Fibroblast of the aortic adventitia (primary cell): ENCODE data around the gene PANK4. TPM values are rescaled to one million over a fixed set of nuclear protein-coding genes. Genes with fewer than 3 reads are reported as not detected.

Experiments used
- DNase-seq: peaks from one replicate; pipeline ENCODE4 v3.0.0-alpha.2; 2010; ENCODE audit warnings: low read depth
- H3K4me3 ChIP-seq: 2 replicates; pipeline ENCODE4 v1.5.1; 2011; ENCODE audit warnings: low read depth, mild to moderate bottlenecking, control low read depth, low read length, moderate library complexity
- CTCF ChIP-seq: IDR thresholded peaks from 2 replicates; pipeline ENCODE4 v1.5.1; 2011; ENCODE audit warnings: mild to moderate bottlenecking, low read length, control low read depth, inconsistent platforms; ENCODE audit not compliant: insufficient read depth
- total RNA-seq: library from RNA; depleted of rRNA; stranded (reverse); fragments of >200 nt; gene quantifications from 2 replicates; pipeline ENCODE4 v1.2.3, GENCODE V29; 2012; ENCODE audit warnings: low replicate concordance

Gene PANK4
- total RNA-seq, 1 donor = 22.8 TPM

GRCh38 chr1:2557482-2558400 lies 31.3 kb upstream of the PANK4 start:
- DNase-seq = no peak
- no peak for TF ChIP-seq CTCF
- peak overlapping the region; percentile 69 for H3K4me3 ChIP-seq

- peak overlapping the region; percentile 69 for H3K4me3 ChIP-seq
- TF ChIP-seq CTCF = peak; percentile 6
- no peak for DNase-seq
These were observed 30.5 kb upstream of the PANK4 start for GRCh38 chr1:2556678-2557481.

- peak; percentile 54 for DNase-seq
- peak within 1 kb of the TSS; percentile 69 for H3K4me3 ChIP-seq
- TF ChIP-seq CTCF = peak; percentile 33
These were observed 29.9 kb upstream of the PANK4 start, which contains the start of gene TNFRSF14 for GRCh38 chr1:2556277-2556677. TSS of gene TNFRSF14 (plus strand) at chr1:2556371. CDS start at chr1:2556665, 294 bp downstream.

DNA sequence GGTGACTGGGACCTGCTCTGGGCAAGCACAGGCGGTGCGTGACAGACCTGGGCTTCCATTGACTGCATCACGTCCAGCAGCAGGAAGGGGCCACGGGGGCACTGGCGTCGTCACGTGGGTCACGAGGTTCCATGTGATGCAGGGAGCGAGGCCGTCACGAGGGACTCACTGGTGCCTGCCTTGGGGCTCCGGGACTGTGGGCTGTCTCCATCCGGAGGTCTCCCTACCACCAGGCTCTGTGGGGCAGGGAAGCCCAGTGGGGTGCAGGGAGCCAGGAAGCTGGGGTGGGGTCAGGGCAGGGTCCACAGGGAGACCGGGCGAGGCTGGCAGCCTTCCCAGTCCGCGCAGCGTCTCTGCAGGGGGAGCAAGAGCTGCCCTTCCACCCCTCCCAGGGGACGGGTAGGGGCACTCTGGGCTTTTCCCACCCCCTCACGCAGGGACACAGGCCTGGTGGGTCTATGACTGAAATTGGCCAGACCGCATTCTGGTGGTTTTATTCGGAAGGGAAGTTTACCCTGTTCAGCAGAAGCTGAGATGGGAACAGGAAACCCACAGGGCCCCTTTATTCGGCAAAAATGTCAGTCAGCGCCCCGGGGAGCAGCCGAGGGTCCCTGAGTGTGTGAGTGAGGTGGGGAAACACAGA lies 29.4 kb upstream of the PANK4 start:
- no peak for TF ChIP-seq CTCF
- DNase-seq = peak; percentile 38
- H3K4me3 ChIP-seq = peak overlapping the region; percentile 69

- TF ChIP-seq CTCF = peak; percentile 32
- H3K4me3 ChIP-seq = no peak overlapping the region
- DNase-seq = no peak
These were observed 28.4 kb upstream of the PANK4 start for GRCh38 chr1:2554621-2555387.
